HepG2 (cell line): ENCODE data around the gene GPAM. TPM values are rescaled to one million over a fixed set of nuclear protein-coding genes. Genes with fewer than 3 reads are reported as not detected.

Experiments
- ATF7-NPFF ChIP-seq: sonication (generic); formaldehyde crosslinking; IDR thresholded peaks from 2 replicates; pipeline ENCODE4 v1.8.1; 2023; ENCODE audit warnings: mild to moderate bottlenecking, low read depth, missing genetic modification reagents, moderate library complexity
- CCAR2 ChIP-seq: fragments of 200-400 bp; formaldehyde crosslinking; optimal IDR thresholded peaks from 2 replicates; pipeline ENCODE3; 2018; ENCODE audit warnings: low read depth, mild to moderate bottlenecking, low read length, moderate library complexity
- CEBPG ChIP-seq: IDR thresholded peaks from 2 replicates; pipeline ENCODE4 v1.6.1; 2016
- GABPB1 ChIP-seq: IDR thresholded peaks from 2 replicates; pipeline ENCODE4 v1.6.1; 2016; ENCODE audit warnings: mild to moderate bottlenecking, missing genetic modification reagents, moderate library complexity, missing compliant biosample characterization
- MATR3 ChIP-seq: sonication (generic); formaldehyde crosslinking; IDR thresholded peaks from 2 replicates; pipeline ENCODE4 v1.4.0; 2020; ENCODE audit warnings: missing genetic modification reagents
- ONECUT2 ChIP-seq: sonication (generic); formaldehyde crosslinking; IDR thresholded peaks from 2 replicates; pipeline ENCODE4 v1.4.0; 2020; ENCODE audit warnings: missing genetic modification reagents
- PPARG ChIP-seq: conservative IDR thresholded peaks from 2 replicates; pipeline ENCODE4 v1.6.1; 2016; ENCODE audit warnings: missing biosample characterization, missing genetic modification reagents
- RAD21 ChIP-seq: fragments of 450-650 bp; formaldehyde crosslinking; IDR thresholded peaks from 2 replicates; pipeline ENCODE4 v1.5.0; 2020; ENCODE audit warnings: mild to moderate bottlenecking
- SALL1 ChIP-seq: sonication (generic); formaldehyde crosslinking; IDR thresholded peaks from 2 replicates; pipeline ENCODE4 v1.8.0; 2022; ENCODE audit warnings: mild to moderate bottlenecking, missing genetic modification reagents
- SMC3 ChIP-seq: IDR thresholded peaks from 2 replicates; pipeline ENCODE4 v1.6.1; 2011; ENCODE audit warnings: low read length, improper control_type of control experiment
- THYN1 ChIP-seq: sonication (generic); formaldehyde crosslinking; IDR thresholded peaks from 2 replicates; pipeline ENCODE4 v1.8.1; 2023; ENCODE audit warnings: low read depth, mild to moderate bottlenecking, moderate library complexity, missing genetic modification reagents, borderline replicate concordance
- XRCC5 ChIP-seq: fragments of 200-400 bp; formaldehyde crosslinking; optimal IDR thresholded peaks from 2 replicates; pipeline ENCODE3; 2017; ENCODE audit warnings: mild to moderate bottlenecking, low read length
- ZMYM4 ChIP-seq: sonication (generic); formaldehyde crosslinking; IDR thresholded peaks from 2 replicates; pipeline ENCODE4 v1.8.1; 2023; ENCODE audit warnings: mild to moderate bottlenecking, missing genetic modification reagents
- ZNF234 ChIP-seq: sonication (generic); formaldehyde crosslinking; conservative IDR thresholded peaks from 2 replicates; pipeline ENCODE4 v1.5.1; 2020; ENCODE audit warnings: mild to moderate bottlenecking, missing genetic modification reagents
- ZNF292 ChIP-seq: sonication (generic); formaldehyde crosslinking; IDR thresholded peaks from 2 replicates; pipeline ENCODE4 v1.8.1; 2022; ENCODE audit warnings: mild to moderate bottlenecking, low read depth, missing genetic modification reagents, borderline replicate concordance
- ZNF331 ChIP-seq: sonication (generic); formaldehyde crosslinking; IDR thresholded peaks from 2 replicates; pipeline ENCODE4 v1.4.0; 2020; ENCODE audit warnings: missing genetic modification reagents
- polyA plus RNA-seq, 8 experiments: library from polyadenylated mRNA; depleted of rRNA in 3 of 8; stranded (reverse) in 7 of 8; unstranded in 1 of 8; fragments of >200 nt; fragmentation: Illumina TruSeq in 4 of 8; extraction: Trizol in 4 of 8; gene quantifications; 2 replicates each; pipeline versions ENCODE4 v1.2.1 to v1.2.3, GENCODE V29; 2011 to 2016; ENCODE audit warnings: low read depth in 4 of 8, missing spikeins in 1 of 8, mixed read lengths in 1 of 8; ENCODE audit not compliant: insufficient read depth in 1 of 8
- total RNA-seq, 5 experiments: library from RNA; depleted of rRNA; stranded (reverse); fragments of >200 nt; fragmentation: Illumina TruSeq; extraction: Trizol; gene quantifications; 2 replicates each; pipeline ENCODE4 v1.2.3, GENCODE V29; 2016; ENCODE audit warnings: low read depth in 1 of 5
- TF ChIP-seq, protein P1 (sequence below): sonication (generic); formaldehyde crosslinking; IDR thresholded peaks from 2 replicates; pipeline ENCODE4 v1.9.0; 2022; ENCODE audit warnings: low read depth, missing genetic modification reagents
- TF ChIP-seq, protein P2 (sequence below): sonication (generic); formaldehyde crosslinking; IDR thresholded peaks from 2 replicates; pipeline ENCODE4 v1.5.1; 2020; ENCODE audit warnings: mild to moderate bottlenecking, missing genetic modification reagents, moderate library complexity
- TF ChIP-seq, protein P3 (sequence below): fragments of 450-650 bp; IDR thresholded peaks from 2 replicates; pipeline ENCODE4 v1.6.1; 2017
- TF ChIP-seq, protein P4 (sequence below): sonication (generic); formaldehyde crosslinking; IDR thresholded peaks from 2 replicates; pipeline ENCODE4 v1.4.0; 2020; ENCODE audit warnings: missing genetic modification reagents

The GPAM gene
- total and polyA plus RNA-seq, 2 of the 13 experiments (the other 11 are each of a cell fraction or from before 2014, with no cell fraction given), result 36.8 to 140 TPM

DNA sequence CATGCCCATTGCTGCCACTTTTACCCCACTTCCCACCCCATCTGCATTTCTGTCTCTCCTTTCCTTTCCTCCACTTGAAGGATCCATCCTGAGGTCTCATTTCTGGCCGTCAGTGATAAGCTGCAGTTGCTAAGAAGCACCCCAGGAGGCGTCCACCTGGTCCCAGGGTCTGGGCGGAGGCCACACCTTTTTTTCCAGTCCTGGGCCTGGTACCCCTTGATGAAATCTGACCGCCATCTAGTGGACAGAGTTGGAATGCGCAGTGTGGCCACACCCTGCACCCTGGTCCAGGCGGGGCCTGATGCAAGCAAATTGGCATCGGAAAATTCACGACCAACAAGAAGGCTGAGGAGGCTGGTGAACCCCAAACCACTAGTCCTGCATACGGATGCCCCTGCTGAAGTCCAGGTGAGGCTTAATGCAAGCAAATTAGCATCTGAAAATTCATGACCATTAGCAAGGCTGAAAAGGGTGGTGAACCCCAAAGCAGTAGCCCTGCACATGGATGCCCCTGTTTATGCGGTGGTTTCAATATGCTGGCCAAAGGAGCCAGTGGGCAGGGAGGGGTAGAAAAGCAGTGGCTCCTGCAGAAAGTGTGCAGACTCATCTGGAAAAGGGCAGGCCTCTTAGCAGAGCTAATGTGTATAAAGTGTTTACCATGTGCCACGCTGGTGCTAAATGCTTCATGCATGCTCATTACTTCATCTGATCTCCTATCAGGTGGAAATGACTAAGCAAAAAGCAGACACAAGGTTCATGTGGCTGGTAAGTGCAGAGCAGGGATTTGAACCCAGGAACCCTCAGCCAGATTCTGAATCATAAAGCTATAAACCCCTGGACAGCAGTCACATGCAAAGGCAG is 43.2 kb downstream of the GPAM start (continued):
- TF ChIP-seq RAD21 (CRISPR knock-in tag) (peak; percentile 76), XRCC5 (peak; percentile 79), ZMYM4 (CRISPR knock-in tag) (peak; percentile 72; the same call in 1 of the 2 replicates), GABPB1 (CRISPR knock-in tag) (no peak), ZNF292 (no peak), MATR3 (CRISPR knock-in tag) (no peak), ATF7-NPFF (no peak), ONECUT2 (CRISPR knock-in tag) (no peak), ZNF331 (CRISPR knock-in tag) (0 out of 2 replicates have a peak, but pooled peaks have one; percentile 10), THYN1 (no peak), SALL1 (CRISPR knock-in tag) (peak; percentile 33; the same call in 1 of the 2 replicates), CCAR2 (peak; percentile 42), CEBPG (0 out of 2 replicates have a peak, but pooled peaks have one; percentile 31), ZNF234 (no peak), PPARG (CRISPR knock-in tag) (peak; percentile 29; the same call in 1 of the 2 replicates), SMC3 (peak; percentile 63)
- TF ChIP-seq, protein P1, sequence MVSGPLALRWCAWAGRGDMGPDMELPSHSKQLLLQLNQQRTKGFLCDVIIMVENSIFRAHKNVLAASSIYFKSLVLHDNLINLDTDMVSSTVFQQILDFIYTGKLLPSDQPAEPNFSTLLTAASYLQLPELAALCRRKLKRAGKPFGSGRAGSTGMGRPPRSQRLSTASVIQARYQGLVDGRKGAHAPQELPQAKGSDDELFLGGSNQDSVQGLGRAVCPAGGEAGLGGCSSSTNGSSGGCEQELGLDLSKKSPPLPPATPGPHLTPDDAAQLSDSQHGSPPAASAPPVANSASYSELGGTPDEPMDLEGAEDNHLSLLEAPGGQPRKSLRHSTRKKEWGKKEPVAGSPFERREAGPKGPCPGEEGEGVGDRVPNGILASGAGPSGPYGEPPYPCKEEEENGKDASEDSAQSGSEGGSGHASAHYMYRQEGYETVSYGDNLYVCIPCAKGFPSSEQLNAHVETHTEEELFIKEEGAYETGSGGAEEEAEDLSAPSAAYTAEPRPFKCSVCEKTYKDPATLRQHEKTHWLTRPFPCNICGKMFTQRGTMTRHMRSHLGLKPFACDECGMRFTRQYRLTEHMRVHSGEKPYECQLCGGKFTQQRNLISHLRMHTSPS (CRISPR knock-in tag), result 0 out of 2 replicates have a peak, but pooled peaks have one; percentile 25
- TF ChIP-seq, protein P2, sequence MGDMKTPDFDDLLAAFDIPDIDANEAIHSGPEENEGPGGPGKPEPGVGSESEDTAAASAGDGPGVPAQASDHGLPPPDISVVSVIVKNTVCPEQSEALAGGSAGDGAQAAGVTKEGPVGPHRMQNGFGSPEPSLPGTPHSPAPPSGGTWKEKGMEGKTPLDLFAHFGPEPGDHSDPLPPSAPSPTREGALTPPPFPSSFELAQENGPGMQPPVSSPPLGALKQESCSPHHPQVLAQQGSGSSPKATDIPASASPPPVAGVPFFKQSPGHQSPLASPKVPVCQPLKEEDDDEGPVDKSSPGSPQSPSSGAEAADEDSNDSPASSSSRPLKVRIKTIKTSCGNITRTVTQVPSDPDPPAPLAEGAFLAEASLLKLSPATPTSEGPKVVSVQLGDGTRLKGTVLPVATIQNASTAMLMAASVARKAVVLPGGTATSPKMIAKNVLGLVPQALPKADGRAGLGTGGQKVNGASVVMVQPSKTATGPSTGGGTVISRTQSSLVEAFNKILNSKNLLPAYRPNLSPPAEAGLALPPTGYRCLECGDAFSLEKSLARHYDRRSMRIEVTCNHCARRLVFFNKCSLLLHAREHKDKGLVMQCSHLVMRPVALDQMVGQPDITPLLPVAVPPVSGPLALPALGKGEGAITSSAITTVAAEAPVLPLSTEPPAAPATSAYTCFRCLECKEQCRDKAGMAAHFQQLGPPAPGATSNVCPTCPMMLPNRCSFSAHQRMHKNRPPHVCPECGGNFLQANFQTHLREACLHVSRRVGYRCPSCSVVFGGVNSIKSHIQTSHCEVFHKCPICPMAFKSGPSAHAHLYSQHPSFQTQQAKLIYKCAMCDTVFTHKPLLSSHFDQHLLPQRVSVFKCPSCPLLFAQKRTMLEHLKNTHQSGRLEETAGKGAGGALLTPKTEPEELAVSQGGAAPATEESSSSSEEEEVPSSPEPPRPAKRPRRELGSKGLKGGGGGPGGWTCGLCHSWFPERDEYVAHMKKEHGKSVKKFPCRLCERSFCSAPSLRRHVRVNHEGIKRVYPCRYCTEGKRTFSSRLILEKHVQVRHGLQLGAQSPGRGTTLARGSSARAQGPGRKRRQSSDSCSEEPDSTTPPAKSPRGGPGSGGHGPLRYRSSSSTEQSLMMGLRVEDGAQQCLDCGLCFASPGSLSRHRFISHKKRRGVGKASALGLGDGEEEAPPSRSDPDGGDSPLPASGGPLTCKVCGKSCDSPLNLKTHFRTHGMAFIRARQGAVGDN (CRISPR knock-in tag), result peak; percentile 45
- TF ChIP-seq, protein P3, sequence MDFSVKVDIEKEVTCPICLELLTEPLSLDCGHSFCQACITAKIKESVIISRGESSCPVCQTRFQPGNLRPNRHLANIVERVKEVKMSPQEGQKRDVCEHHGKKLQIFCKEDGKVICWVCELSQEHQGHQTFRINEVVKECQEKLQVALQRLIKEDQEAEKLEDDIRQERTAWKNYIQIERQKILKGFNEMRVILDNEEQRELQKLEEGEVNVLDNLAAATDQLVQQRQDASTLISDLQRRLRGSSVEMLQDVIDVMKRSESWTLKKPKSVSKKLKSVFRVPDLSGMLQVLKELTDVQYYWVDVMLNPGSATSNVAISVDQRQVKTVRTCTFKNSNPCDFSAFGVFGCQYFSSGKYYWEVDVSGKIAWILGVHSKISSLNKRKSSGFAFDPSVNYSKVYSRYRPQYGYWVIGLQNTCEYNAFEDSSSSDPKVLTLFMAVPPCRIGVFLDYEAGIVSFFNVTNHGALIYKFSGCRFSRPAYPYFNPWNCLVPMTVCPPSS, result no peak
- TF ChIP-seq, protein P4, sequence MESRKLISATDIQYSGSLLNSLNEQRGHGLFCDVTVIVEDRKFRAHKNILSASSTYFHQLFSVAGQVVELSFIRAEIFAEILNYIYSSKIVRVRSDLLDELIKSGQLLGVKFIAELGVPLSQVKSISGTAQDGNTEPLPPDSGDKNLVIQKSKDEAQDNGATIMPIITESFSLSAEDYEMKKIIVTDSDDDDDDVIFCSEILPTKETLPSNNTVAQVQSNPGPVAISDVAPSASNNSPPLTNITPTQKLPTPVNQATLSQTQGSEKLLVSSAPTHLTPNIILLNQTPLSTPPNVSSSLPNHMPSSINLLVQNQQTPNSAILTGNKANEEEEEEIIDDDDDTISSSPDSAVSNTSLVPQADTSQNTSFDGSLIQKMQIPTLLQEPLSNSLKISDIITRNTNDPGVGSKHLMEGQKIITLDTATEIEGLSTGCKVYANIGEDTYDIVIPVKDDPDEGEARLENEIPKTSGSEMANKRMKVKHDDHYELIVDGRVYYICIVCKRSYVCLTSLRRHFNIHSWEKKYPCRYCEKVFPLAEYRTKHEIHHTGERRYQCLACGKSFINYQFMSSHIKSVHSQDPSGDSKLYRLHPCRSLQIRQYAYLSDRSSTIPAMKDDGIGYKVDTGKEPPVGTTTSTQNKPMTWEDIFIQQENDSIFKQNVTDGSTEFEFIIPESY (CRISPR knock-in tag), result peak; percentile 91
